GF-D8 (cell line): ENCODE measurements around the gene EP400.

ENCODE experiments used
- DNase-seq: peaks from one replicate; lab custom pipeline; 2025; lab: John Stamatoyannopoulos, UW

The EP400 gene

DNA sequence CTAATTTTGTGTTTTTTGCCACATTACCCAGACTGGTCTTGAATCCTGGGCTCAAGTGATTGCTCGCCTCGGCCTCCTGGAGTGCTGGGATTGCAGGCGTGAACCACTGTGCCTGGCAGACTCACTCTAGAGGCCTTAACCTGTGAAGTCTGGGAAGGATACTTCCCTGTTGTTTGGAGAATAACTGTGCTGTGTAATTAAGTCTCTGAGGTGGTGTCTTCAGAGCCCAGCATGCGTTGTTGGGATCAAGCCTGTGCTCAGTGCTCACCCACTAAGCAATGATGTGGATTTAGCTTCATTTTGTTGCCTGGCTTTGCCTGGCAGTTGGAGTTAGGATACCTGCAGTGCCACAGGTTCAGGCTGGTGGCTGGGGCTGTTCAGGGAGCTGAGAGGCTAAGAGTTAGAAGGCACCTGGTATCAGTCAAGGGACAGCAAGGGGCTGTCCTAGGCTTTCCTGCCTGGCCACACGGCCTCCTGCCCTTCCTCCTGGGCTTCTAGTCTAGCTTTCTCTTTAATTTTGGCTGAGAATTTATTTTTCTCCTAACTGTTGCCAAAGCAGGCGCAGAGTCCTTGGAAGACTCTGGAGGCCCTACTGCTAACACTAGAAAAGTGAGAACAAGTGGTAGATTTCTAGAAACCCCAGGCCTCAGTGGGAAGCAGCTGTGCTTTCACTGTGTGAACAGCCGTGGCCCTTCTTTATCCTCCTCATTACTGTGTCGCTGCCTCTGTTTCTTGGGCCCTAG, 38.5 kb downstream of the EP400 start:
- no peak for DNase-seq

DNA sequence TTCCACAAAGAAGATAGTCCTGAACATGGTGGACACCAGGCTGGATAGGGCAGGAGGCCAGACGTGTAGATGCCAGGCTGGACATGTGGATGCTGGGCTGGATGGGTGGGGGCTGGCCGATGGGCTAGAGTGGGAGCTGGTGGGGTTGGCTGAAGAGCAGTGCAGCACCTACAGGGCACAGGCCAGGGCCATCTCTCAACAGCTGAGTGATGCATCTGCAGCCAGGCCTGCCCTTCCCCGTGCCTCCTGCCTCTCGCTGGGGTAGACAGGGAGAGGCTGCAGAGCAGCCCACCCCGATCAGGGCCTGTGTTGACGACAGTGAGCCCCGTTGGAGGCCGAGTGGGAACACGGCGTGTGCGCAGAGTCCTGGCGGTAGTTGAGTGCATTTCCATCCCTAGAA, 39.3 kb downstream of the EP400 start:
- no peak for DNase-seq

- no peak for DNase-seq
Observed at GRCh38 chr12:131990066-131990979, 40.6 kb downstream of the EP400 start.

DNA sequence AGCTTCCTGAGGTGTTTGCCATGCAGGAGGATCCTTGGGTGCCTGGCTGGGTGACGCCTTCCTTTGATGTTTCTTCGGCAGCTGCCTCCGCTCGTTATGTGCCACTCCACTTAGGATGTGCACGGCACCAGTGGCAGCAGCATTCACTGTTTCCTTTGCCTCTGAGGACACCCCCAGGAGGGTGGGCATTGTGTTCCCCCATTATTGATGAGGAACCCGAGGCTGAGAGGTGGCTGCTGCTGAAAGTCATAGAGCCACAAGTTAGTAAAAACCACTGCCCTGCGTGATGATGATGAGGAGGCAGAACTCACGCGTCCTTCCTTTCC, 41.2 kb downstream of the EP400 start:
- no peak for DNase-seq

GRCh38 chr12:131991816-131992430, 42.2 kb downstream of the EP400 start:
- no peak for DNase-seq

- no peak for DNase-seq
Observed at GRCh38 chr12:131994589-131994988, 44.8 kb downstream of the EP400 start.

GRCh38 chr12:132000286-132000872, 50.6 kb downstream of the EP400 start:
- no peak for DNase-seq

DNA sequence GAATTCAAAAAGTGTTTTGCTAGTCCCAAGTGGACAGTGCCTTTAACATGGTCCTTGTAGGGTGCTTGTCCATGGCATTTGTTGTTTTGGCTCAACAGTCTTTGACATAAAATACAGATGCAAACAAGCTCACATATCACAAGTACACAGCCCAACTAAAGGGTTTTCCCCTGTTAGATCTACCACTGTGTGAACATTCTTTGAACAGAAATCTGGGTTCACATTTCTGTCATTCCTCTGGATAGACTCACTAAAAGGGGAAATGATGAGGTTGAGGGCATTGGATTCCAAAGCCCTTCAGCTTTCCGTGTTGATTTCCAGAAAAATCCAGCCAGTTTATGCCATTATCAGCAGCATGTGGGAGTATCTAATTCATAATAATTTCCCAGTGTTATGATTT, 54.1 kb downstream of the EP400 start:
- DNase-seq = no peak

- no peak for DNase-seq
Observed at GRCh38 chr12:132004946-132005345, 55.2 kb downstream of the EP400 start.

DNA sequence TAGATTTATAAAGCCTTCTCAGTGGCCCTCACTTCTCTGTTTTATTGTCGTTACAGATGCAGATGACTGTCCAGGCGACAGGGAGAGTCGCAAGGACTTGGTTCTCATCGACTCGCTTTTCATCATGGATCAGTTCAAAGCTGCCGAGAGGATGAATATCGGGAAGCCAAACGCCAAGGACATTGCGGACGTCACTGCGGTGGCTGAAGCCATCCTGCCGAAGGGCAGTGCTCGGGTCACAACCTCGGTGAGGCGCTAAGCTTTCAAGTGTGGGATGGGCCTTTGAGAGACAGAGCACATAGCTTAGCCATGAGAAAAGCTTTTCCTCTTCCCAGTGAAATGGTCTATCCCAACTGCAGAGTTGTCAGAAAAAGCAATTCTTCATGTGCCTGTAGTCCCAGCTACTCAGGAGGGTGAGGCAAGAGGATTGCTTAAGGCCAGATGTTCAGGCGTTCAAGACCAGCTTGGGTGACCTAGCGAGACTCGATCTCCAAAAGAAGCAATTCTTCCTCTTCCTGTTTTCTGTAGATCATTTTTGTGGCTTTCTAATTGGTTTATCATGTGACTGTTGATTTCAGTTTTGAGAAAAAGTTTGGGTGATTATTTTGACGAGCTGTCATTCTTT, 56.4 kb downstream of the EP400 start:
- DNase-seq = peak; percentile 36

DNA sequence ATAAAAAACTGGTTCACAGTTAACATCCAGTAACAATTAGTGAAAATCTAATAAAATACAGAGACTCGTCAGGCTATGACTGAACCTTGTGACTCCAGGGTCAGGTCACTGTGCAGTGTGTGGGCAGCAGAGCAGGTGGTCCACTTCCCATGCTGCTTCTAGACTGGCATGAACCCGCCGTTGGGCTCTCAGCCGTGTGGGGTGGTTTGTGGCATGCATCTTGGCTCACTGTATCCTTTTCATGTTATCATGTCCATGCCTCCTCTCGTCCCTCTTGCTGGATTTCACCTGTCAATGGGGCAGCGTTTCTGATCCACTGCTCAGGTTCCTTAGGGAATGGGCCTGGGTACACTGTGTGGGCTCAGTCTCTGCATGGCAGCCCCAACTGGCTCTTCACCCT, 57.3 kb downstream of the EP400 start:
- DNase-seq = no peak

DNA sequence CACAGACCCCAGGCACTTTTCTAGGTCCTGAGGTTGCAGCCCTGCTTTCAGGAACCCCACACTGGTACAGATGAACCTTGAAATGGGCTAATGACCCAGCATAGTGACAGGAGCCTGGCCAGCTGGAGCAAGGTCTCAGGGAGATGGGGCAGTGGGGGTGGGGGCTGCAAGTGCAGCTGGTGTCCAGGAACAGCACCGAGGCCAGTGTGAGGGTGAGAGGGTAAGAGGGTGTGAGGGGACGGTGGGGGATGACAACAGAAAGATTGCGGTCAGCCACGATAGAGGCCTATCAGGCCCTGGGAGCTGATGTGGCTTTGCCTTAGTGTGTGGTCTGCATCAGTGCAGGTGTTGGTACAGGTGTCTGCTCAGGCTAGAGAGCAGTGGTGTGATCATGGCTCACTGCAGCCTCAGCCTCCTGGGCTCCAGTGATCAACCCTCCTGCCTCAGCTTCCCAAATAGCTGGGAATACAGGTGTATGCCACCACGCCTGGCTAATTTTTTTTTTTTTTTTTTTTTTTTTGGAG, 59.7 kb downstream of the EP400 start:
- DNase-seq = no peak

DNA sequence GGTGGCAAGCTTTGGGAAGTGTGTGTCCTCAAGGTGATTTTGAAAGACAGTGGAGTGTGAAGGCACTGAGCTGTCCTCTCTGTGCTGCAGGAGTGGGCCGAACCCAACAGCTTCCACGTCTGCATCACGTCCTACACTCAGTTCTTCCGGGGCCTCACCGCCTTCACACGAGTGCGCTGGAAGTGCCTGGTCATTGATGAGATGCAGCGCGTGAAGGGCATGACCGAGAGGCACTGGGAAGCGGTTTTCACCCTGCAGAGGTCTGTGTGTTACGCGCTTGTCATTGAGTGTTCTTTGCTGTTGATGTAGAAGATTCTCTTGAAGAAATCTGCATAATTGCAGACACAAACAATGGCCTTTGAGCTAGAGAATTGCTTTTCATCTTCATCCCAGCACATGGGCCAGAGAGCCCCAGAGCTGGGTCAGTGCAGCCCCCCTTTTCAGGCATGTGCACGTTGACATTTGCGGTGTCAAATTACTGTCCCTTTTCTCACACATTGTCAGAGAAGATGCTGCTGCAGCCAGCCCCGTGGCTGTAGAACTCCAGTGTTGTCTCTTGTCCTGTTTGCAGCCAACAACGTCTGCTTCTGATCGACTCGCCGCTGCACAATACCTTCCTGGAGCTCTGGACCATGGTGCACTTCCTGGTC, 63.3 kb downstream of the EP400 start:
- no peak for DNase-seq

- DNase-seq = no peak
Observed at GRCh38 chr12:132014092-132014914, 64.6 kb downstream of the EP400 start.

DNA sequence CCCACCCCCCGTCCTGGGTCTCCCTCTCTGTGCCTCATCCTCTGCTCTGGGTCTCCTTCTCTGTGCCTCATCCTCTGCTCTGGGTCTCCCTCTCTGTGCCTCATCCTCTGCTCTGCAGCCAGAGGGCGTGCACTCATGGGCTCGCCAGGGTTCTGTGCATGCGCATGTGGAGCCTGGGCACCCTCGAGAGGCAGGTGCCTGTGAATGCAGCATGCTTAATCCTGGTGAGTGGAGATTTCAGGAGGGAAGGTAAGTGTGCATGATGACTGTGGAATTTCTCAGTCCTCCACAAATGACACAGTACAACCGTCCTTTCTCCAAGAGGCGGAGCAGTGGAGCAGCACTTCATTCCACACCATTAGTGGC, 65.2 kb downstream of the EP400 start:
- no peak for DNase-seq

DNA sequence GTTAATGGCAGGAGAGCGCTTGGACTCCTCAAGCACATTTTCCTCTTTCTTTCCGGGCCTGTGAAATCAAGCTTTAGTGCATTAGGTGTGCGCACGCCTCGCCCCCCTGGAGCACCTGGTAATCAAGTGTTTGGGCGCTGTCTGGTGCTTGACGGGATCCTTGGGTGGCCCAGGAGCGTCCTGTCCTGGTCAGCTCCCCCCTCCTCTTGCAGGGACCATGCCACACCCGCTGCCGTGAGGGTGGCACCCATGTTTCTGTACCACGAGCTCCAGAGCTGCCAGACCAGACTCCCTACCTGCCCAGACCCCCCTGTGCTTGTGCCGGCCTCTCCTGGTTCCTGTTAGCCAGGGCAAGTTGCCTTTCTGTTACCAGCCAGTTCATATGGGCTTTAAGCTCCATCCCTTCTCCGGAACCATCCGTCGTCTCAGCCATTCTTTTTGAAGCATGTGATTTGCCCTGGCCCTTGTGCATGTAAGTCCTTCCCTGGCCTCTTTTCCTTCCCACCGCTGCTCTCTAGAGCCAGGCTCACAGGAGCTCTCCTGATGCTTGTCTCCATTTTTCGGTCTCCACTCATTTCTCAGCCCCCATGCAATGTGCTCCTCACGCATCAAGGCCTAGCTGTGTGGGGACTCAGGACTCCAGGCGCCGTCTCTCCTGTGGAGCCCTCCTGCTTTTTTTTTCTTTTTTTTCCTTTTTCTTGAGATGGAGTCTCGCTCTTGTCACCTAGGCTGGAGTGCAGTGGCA, 66.1 kb downstream of the EP400 start:
- no peak for DNase-seq

- DNase-seq = no peak
Observed at GRCh38 chr12:132018193-132018916, 68.6 kb downstream of the EP400 start.

DNA sequence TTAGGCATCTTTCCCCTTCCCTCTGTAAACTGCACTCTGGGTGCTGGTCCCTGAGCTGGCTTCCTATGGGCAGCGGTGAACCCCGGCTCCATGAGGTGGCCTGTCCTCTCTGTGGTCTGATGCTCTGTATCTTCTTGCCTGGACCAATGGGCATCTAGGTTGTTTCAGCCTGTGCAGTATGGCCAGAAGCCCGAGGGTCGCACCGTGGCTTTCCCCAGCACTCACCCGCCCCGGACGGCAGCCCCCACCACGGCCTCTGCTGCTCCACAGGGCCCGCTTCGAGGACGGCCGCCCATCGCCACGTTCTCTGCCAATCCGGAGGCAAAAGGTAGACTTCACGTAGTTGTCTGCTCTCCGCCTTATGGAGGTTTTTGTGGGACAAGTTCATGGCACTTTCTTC, 70.1 kb downstream of the EP400 start:
- DNase-seq = no peak

GRCh38 chr12:132020292-132020691, 70.5 kb downstream of the EP400 start:
- no peak for DNase-seq
